HuH-7.5 (cell line): ENCODE data around the gene TRMT10C.
"Not testable (repeated sequence)": the region's sequence is repeated elsewhere in the genome, so short reads cannot be mapped to it uniquely, and the experiment has no call there.

Experiments
- DNase-seq: peaks from one replicate; pipeline ENCODE4 v3.0.0; 2011; ENCODE audit warnings: low spot score

TRMT10C gene

GRCh38 chr3:101561630-101562328 is at the start of gene TRMT10C:
Gene TRMT10C, plus strand, starts transcription at chr3:101561868. Its CDS starts 2,914 bp downstream, at chr3:101564782.
- DNase-seq: peak; percentile 81

- no peak for DNase-seq
These were observed 49.3 kb upstream of the TRMT10C start for GRCh38 chr3:101512396-101512645.

- DNase-seq: peak; percentile 61
These were observed 48.8 kb upstream of the TRMT10C start, which contains the start of gene SENP7 for GRCh38 chr3:101512646-101513418. Gene SENP7, minus strand, starts transcription at chr3:101513212. Its CDS starts 82 bp downstream, at chr3:101513130.

- DNase-seq: peak; percentile 51
These were observed 48.2 kb upstream of the TRMT10C start for GRCh38 chr3:101513419-101513986.

GRCh38 chr3:101518421-101518871 is 43.2 kb upstream of the TRMT10C start:
- DNase-seq: no peak

GRCh38 chr3:101519685-101520365 is 41.8 kb upstream of the TRMT10C start:
- no peak for DNase-seq

- no peak for DNase-seq
These were observed 40.4 kb upstream of the TRMT10C start for GRCh38 chr3:101521211-101521701.

GRCh38 chr3:101527441-101527840 is 34.2 kb upstream of the TRMT10C start:
- no peak for DNase-seq

GRCh38 chr3:101527906-101528305 is 33.8 kb upstream of the TRMT10C start:
- DNase-seq: no peak

- DNase-seq: no peak
These were observed 31.6 kb upstream of the TRMT10C start for GRCh38 chr3:101529816-101530685.

GRCh38 chr3:101530686-101531047 is 31.0 kb upstream of the TRMT10C start:
- no peak for DNase-seq

- DNase-seq: no peak
These were observed 30.1 kb upstream of the TRMT10C start for GRCh38 chr3:101531473-101532086.

- no peak for DNase-seq
These were observed 28.7 kb upstream of the TRMT10C start for GRCh38 chr3:101532783-101533602.

- no peak for DNase-seq
These were observed 28.1 kb upstream of the TRMT10C start for GRCh38 chr3:101533603-101533968.

GRCh38 chr3:101535221-101535620 is 26.4 kb upstream of the TRMT10C start:
- DNase-seq: no peak

- no peak for DNase-seq
These were observed 25.4 kb upstream of the TRMT10C start for GRCh38 chr3:101536266-101536665.

GRCh38 chr3:101536955-101537354 is 24.7 kb upstream of the TRMT10C start:
- DNase-seq: not testable (repeated sequence)

GRCh38 chr3:101542957-101543356 is 18.7 kb upstream of the TRMT10C start:
- DNase-seq: no peak

GRCh38 chr3:101544161-101544850 is 17.4 kb upstream of the TRMT10C start:
- DNase-seq: no peak
